ENCODE results near the gene GRAMD2B.

GRAMD2B gene

DNA sequence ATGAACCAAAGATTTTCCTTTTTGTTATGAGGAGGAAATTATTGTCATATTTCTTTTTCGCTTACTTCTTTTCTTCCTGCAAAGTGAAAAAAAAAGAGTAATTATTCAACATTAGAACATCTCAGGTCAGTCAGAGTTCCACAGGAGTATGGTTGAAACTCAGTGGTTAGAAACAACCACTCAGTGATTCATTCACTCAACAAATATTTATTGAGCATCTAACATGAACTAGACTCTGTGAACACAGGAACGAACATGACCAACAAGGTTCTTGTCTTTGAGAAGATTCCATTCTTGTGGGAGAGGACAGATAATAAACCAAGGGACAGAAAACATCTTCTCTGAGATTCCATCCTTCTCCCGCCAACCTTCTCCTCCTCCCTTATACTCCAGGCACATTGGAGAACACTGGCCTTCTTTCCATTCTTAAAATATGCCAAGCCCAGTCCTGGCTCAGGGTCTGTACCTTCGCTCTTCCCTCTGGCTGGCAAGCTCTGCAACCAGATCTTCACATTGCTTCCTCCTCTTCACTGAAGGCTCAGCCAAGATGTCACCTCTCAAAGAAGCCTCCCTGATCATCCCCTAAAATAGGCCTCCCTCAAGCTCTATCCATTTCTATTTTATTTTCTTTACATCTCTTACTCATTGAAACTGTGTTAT lies 6.8 kb upstream of the GRAMD2B start:
- TF ChIP-seq ZBTB7A (IDR thresholded peaks at IDR 0.05; ENCODE audit: low read depth) (no peak), FOXM1 (IDR thresholded peaks at IDR 0.05; ENCODE audit: borderline replicate concordance, low read depth) (no peak), CREB1 (IDR thresholded peaks at IDR 0.05; ENCODE audit: low read depth) (no peak), YY1 (IDR thresholded peaks at IDR 0.05; ENCODE audit: low read depth) (no peak), CEBPB (IDR thresholded peaks at IDR 0.05) (no peak), NFIC (IDR thresholded peaks at IDR 0.05) (no peak), RAD21 (IDR thresholded peaks at IDR 0.05; ENCODE audit: low read depth) (no peak), EP300 (IDR thresholded peaks at IDR 0.05; ENCODE audit: borderline replicate concordance) (no peak), TEAD4 (IDR thresholded peaks at IDR 0.05) (no peak), TAF1 (IDR thresholded peaks at IDR 0.05; ENCODE audit: low read depth) (no peak), TCF12 (IDR thresholded peaks at IDR 0.05; ENCODE audit: low read depth) (no peak), EGR1 (IDR thresholded peaks at IDR 0.05) (no peak)
- TF ChIP-seq, protein P1, sequence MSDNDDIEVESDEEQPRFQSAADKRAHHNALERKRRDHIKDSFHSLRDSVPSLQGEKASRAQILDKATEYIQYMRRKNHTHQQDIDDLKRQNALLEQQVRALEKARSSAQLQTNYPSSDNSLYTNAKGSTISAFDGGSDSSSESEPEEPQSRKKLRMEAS (IDR thresholded peaks at IDR 0.05), result no peak
- TF ChIP-seq, protein P2, sequence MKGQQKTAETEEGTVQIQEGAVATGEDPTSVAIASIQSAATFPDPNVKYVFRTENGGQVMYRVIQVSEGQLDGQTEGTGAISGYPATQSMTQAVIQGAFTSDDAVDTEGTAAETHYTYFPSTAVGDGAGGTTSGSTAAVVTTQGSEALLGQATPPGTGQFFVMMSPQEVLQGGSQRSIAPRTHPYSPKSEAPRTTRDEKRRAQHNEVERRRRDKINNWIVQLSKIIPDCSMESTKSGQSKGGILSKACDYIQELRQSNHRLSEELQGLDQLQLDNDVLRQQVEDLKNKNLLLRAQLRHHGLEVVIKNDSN (IDR thresholded peaks at IDR 0.05), result no peak
- TF ChIP-seq, protein P3, sequence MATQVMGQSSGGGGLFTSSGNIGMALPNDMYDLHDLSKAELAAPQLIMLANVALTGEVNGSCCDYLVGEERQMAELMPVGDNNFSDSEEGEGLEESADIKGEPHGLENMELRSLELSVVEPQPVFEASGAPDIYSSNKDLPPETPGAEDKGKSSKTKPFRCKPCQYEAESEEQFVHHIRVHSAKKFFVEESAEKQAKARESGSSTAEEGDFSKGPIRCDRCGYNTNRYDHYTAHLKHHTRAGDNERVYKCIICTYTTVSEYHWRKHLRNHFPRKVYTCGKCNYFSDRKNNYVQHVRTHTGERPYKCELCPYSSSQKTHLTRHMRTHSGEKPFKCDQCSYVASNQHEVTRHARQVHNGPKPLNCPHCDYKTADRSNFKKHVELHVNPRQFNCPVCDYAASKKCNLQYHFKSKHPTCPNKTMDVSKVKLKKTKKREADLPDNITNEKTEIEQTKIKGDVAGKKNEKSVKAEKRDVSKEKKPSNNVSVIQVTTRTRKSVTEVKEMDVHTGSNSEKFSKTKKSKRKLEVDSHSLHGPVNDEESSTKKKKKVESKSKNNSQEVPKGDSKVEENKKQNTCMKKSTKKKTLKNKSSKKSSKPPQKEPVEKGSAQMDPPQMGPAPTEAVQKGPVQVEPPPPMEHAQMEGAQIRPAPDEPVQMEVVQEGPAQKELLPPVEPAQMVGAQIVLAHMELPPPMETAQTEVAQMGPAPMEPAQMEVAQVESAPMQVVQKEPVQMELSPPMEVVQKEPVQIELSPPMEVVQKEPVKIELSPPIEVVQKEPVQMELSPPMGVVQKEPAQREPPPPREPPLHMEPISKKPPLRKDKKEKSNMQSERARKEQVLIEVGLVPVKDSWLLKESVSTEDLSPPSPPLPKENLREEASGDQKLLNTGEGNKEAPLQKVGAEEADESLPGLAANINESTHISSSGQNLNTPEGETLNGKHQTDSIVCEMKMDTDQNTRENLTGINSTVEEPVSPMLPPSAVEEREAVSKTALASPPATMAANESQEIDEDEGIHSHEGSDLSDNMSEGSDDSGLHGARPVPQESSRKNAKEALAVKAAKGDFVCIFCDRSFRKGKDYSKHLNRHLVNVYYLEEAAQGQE (IDR thresholded peaks at IDR 0.05; ENCODE audit: low read depth), result no peak

DNA sequence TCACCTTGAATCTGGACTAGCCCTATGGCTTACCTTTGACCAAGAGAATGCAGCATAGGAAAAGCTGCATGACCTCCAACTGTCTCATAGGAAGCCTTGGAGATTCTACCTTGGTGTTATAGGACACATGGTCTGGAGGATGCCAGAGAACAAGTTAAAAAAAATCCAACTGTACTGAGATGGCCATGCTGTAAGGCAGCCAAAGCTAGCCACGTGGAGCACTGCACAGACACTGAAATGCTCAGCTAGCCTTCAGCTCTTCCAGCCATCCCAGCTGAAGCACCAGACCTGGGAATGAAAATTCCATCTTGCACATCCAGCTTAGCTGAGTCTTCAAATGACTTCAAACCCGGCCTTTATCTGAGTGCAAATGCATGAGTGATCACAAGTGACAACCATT lies 6.0 kb upstream of the GRAMD2B start:
- TF ChIP-seq ZBTB7A (IDR thresholded peaks at IDR 0.05; ENCODE audit: low read depth) (no peak), CREB1 (IDR thresholded peaks at IDR 0.05; ENCODE audit: low read depth) (no peak), YY1 (IDR thresholded peaks at IDR 0.05; ENCODE audit: low read depth) (no peak), NFIC (IDR thresholded peaks at IDR 0.05) (no peak), TCF12 (IDR thresholded peaks at IDR 0.05; ENCODE audit: low read depth) (no peak), FOXM1 (IDR thresholded peaks at IDR 0.05; ENCODE audit: borderline replicate concordance, low read depth) (no peak), EP300 (IDR thresholded peaks at IDR 0.05; ENCODE audit: borderline replicate concordance) (no peak), TAF1 (IDR thresholded peaks at IDR 0.05; ENCODE audit: low read depth) (no peak), CEBPB (IDR thresholded peaks at IDR 0.05) (no peak), EGR1 (IDR thresholded peaks at IDR 0.05) (no peak)
- TF ChIP-seq, protein P2 (IDR thresholded peaks at IDR 0.05), result no peak
- TF ChIP-seq, protein P3 (IDR thresholded peaks at IDR 0.05; ENCODE audit: low read depth), result no peak
- TF ChIP-seq, protein P1 (IDR thresholded peaks at IDR 0.05), result no peak

DNA sequence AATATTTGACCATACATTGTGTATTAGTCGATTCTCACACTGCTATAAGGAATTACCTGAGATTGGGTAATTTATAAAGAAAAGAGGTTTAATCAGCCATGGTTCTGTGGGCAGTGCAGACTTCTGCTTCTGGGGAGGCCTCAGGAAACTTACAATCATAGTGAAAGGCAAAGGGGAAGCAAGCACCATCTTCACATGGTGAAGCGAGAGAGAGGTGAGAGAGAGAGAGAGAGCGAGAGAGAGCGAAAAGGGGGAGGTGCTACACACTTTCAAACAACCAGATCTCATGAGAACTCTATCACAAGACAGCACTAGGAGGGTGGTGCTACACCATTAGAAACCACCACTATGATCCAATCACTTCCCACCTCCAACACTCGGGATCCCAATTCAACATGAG lies 4.1 kb upstream of the GRAMD2B start:
- TF ChIP-seq YY1 (IDR thresholded peaks at IDR 0.05; ENCODE audit: low read depth), result no peak
- TF ChIP-seq ZBTB7A (IDR thresholded peaks at IDR 0.05; ENCODE audit: low read depth), result no peak
- TF ChIP-seq, protein P2 (IDR thresholded peaks at IDR 0.05), result no peak
- TF ChIP-seq CEBPB (IDR thresholded peaks at IDR 0.05), result no peak
- TF ChIP-seq, protein P3 (IDR thresholded peaks at IDR 0.05; ENCODE audit: low read depth), result no peak
- no peak for TF ChIP-seq TAF1 (IDR thresholded peaks at IDR 0.05; ENCODE audit: low read depth)
- TF ChIP-seq TCF12 (IDR thresholded peaks at IDR 0.05; ENCODE audit: low read depth), result no peak

DNA sequence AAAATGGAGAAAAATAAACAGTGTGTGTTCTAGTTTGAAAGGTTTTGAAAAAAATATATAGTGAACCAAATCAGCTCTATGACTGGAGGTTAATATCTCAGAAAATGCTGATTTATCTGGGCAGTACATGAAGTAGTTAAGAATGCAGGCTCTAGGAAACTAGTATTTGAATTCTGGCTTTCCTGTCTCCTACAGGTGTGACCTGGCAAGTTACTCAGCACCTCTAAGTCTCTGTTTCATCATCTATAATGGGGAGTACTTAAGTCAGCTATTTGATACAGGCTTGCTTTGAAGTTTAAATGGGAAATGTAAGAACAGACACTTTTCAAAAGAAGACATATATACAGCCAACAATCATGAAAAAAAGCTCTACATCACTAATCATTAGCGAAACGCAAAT lies 5.2 kb downstream of the GRAMD2B start:
- no peak for TF ChIP-seq CREB1 (IDR thresholded peaks at IDR 0.05; ENCODE audit: low read depth)
- TF ChIP-seq NFIC (IDR thresholded peaks at IDR 0.05), result no peak
- TF ChIP-seq RAD21 (IDR thresholded peaks at IDR 0.05; ENCODE audit: low read depth), result no peak
- TF ChIP-seq TEAD4 (IDR thresholded peaks at IDR 0.05), result no peak
- no peak for TF ChIP-seq EGR1 (IDR thresholded peaks at IDR 0.05)
- TF ChIP-seq ZBTB7A (IDR thresholded peaks at IDR 0.05; ENCODE audit: low read depth), result no peak
- TF ChIP-seq, protein P3 (IDR thresholded peaks at IDR 0.05; ENCODE audit: low read depth), result no peak
- TF ChIP-seq TCF12 (IDR thresholded peaks at IDR 0.05; ENCODE audit: low read depth), result no peak
- TF ChIP-seq, protein P1 (IDR thresholded peaks at IDR 0.05), result no peak
- no peak for TF ChIP-seq TAF1 (IDR thresholded peaks at IDR 0.05; ENCODE audit: low read depth)
- TF ChIP-seq CEBPB (IDR thresholded peaks at IDR 0.05), result no peak
- TF ChIP-seq EP300 (IDR thresholded peaks at IDR 0.05; ENCODE audit: borderline replicate concordance), result no peak
- TF ChIP-seq, protein P2 (IDR thresholded peaks at IDR 0.05), result no peak
- no peak for TF ChIP-seq YY1 (IDR thresholded peaks at IDR 0.05; ENCODE audit: low read depth)
- TF ChIP-seq FOXM1 (IDR thresholded peaks at IDR 0.05; ENCODE audit: borderline replicate concordance, low read depth), result no peak

Data from Ishikawa (cell line).